ENCODE data around the gene PPFIA1. TPM values are rescaled to one million over a fixed set of nuclear protein-coding genes. Genes with fewer than 3 reads are reported as not detected.

The PPFIA1 gene
- polyA plus RNA-seq, 2 of the 4 experiments (the other 2 are of a cell fraction) = 23.3 to 45.6 TPM

DNA sequence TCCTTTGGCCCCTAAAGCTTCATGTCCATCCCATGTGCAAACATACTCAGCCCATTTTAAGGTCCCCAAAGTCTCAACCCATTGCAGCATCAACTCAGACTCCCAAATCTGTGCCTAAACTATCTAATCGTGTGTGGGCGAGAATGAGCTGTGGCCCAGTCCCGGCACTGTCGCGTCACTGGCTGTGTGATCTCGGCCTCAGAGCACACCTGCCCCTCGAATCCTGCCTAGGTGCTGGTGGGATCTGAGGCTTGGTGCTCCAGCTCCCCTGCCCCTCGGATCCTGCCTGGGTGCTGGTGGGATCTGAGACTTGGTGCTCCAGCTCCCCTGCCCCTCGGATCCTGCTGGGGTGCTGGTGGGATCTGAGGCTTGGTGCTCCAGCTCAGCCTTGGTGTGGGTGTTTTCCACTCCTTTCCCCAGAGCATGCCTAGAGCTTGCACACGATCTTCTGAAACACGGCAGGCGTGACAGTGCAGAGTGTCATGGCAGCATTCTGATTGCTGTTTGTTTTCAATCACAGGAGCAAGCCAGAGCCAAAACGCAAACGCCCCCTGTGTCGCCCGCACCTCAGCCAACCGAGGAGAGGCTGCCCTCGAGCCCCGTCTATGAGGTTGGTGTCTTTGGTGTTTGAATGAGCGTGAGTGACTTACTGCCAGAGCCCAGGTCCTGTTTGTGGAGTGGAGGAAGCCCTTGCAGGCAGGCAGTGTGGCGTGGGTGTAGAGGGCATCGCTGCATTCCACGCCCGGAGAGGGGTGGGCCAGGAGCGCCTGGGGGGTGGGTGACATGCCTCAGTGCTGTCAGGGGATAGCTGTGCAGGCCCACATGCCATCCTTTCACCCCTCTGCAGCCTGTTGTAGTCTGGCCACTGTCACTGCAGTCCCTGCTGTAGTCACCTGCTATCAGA, 160.4 kb downstream of the PPFIA1 start:
- Histone ChIP-seq H3K4me1 (no peaks in the 10 kb centered on the region), H3K27ac (no peak overlapping the region), H3K4me2 (no peak overlapping the region), H3K9me3 (no peaks in the 10 kb centered on the region), H3K4me3 (no peak overlapping the region)
- ATAC-seq (no peak), FAIRE-seq (no peak), DNase-seq (ENCODE audit: low read depth in 1 of 2, low spot score in 1 of 2) (no peak)
- 93% methylated on average over 21 of the region's 25 CpGs for WGBS (ENCODE audit: missing lambda C conversion rate)
- TF ChIP-seq PHF8 (IDR thresholded peaks at IDR 0.05; ENCODE audit: borderline replicate concordance, low read depth) (no peak), HOXB13 (CRISPR knock-in tag; IDR thresholded peaks at IDR 0.05; ENCODE audit: low read depth) (no peak), MAZ (IDR thresholded peaks at IDR 0.05; ENCODE audit: borderline replicate concordance, low read depth, low read length) (no peak), POLR2A (IDR thresholded peaks at IDR 0.05; ENCODE audit: low read length) (no peak), MAFK (IDR thresholded peaks at IDR 0.05; ENCODE audit: partially characterized antibody) (no peak), BHLHE40 (IDR thresholded peaks at IDR 0.05; ENCODE audit: low read depth, low read length) (no peak), NPAS2 (CRISPR knock-in tag; IDR thresholded peaks at IDR 0.05; ENCODE audit: borderline replicate concordance) (no peak)
- TF ChIP-seq, protein P1, sequence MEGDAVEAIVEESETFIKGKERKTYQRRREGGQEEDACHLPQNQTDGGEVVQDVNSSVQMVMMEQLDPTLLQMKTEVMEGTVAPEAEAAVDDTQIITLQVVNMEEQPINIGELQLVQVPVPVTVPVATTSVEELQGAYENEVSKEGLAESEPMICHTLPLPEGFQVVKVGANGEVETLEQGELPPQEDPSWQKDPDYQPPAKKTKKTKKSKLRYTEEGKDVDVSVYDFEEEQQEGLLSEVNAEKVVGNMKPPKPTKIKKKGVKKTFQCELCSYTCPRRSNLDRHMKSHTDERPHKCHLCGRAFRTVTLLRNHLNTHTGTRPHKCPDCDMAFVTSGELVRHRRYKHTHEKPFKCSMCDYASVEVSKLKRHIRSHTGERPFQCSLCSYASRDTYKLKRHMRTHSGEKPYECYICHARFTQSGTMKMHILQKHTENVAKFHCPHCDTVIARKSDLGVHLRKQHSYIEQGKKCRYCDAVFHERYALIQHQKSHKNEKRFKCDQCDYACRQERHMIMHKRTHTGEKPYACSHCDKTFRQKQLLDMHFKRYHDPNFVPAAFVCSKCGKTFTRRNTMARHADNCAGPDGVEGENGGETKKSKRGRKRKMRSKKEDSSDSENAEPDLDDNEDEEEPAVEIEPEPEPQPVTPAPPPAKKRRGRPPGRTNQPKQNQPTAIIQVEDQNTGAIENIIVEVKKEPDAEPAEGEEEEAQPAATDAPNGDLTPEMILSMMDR (IDR thresholded peaks at IDR 0.05) = no peak
- POLR2A ChIA-PET = no interaction called here
- CTCF ChIA-PET = interaction anchor here (0.7 to 0.8 kb wide), 3 partner anchors 15 to 37 kb away, joined by 3 read pairs; no protein-coding TSS in a partner anchor

DNA sequence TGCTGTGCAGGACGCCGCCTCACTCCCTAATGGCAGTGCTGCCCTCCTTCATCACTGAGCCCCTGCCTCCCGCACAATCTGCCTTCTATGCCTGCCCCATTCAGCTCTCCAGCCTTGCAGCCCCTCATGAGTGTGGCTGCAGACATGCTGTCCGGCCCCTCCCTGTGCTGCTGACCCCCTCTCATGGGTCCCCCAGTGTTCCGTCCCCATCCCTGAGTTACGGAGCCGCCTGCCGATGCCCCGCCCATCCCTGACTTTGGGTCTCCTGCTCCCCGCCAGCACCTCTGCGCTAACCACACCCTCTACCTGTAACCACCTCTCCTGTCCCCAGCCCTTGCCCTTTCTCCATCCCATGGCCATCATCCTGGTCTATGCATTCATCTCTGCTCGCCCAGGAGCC, 161.1 kb downstream of the PPFIA1 start:
- H3K27ac ChIP-seq = no peak overlapping the region
- ChIA-PET POLR2A (no interaction called here), CTCF (interaction anchor here (0.8 kb wide), 1 partner anchor 27 kb away, joined by 3 read pairs; no protein-coding TSS in a partner anchor)
- DNase-seq (ENCODE audit: low read depth in 1 of 2, low spot score in 1 of 2) (no peak), ATAC-seq (no peak), FAIRE-seq (no peak)
- TF ChIP-seq HOXB5 (CRISPR knock-in tag; IDR thresholded peaks at IDR 0.05) = no peak
- TF ChIP-seq NFE2L2 (conservative IDR thresholded peaks at IDR 0.05; ENCODE audit: low read length) = no peak
- no peak for TF ChIP-seq POLR2AphosphoS2 (conservative IDR thresholded peaks at IDR 0.05; ENCODE audit: low read length)
- TF ChIP-seq SREBF2 (IDR thresholded peaks at IDR 0.05) = no peak
- TF ChIP-seq NPAS2 (CRISPR knock-in tag; IDR thresholded peaks at IDR 0.05; ENCODE audit: borderline replicate concordance) = no peak
- TF ChIP-seq HOXA7 (CRISPR knock-in tag; IDR thresholded peaks at IDR 0.05) = no peak
- no peak for TF ChIP-seq FOXS1 (CRISPR knock-in tag; IDR thresholded peaks at IDR 0.05)
- TF ChIP-seq JUN (IDR thresholded peaks at IDR 0.05) = no peak
- TF ChIP-seq CBX2 (IDR thresholded peaks at IDR 0.05; ENCODE audit: borderline replicate concordance, low read depth) = no peak
- no peak for TF ChIP-seq MYC (IDR thresholded peaks at IDR 0.05; ENCODE audit: borderline replicate concordance, low read length)
- TF ChIP-seq ZSCAN20 (CRISPR knock-in tag; IDR thresholded peaks at IDR 0.05) = no peak
- TF ChIP-seq RCOR1 (IDR thresholded peaks at IDR 0.05; ENCODE audit: low read depth, low read length) = no peak
- TF ChIP-seq CBX8 (IDR thresholded peaks at IDR 0.05) = no peak
- TF ChIP-seq RNF2 (IDR thresholded peaks at IDR 0.05; ENCODE audit: borderline replicate concordance, low read depth) = no peak
- no peaks in the 10 kb centered on the region for H3K4me1 ChIP-seq
- no peak overlapping the region for H3K4me2 ChIP-seq
- H3K4me3 ChIP-seq = no peak overlapping the region
- 97% methylated on average over 12 of the region's 12 CpGs for WGBS (ENCODE audit: missing lambda C conversion rate)
- H3K9me3 ChIP-seq = no peaks in the 10 kb centered on the region

DNA sequence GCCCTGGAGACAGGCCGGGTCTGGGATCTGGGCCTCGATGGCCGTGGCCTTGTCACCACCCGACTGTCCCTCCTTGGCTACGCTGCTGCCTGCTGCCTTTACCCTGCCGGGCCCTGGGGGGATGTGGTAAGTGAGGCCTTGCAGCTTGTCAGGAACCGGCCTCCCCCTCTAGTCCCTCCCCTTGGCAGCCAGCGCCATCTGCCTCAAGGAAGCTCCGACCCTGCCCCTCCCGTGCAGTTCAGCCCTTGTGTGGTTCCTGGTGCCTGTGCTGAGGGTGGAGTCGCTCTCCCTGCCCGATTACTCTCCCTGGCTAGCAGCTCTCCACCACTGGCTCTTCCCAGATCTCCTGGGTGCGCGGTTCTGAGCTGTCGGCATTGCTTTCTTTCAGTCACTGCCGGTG, 161.6 kb downstream of the PPFIA1 start:
- DNase-seq (ENCODE audit: low read depth in 1 of 2, low spot score in 1 of 2) = no peak
- no peaks in the 10 kb centered on the region for H3K9me3 ChIP-seq
- WGBS (ENCODE audit: missing lambda C conversion rate) = 89% methylated on average over 16 of the region's 16 CpGs
- CTCF ChIA-PET = interaction anchor here (0.8 kb wide), 1 partner anchor 28 kb away, joined by 3 read pairs; no protein-coding TSS in a partner anchor
- no peak for FAIRE-seq
- TF ChIP-seq ZSCAN20 (CRISPR knock-in tag; IDR thresholded peaks at IDR 0.05) = no peak
- TF ChIP-seq EHMT2 (IDR thresholded peaks at IDR 0.05; ENCODE audit: low read depth) = no peak
- no peak for TF ChIP-seq NR3C1 (IDR thresholded peaks at IDR 0.05)
- TF ChIP-seq MAZ (IDR thresholded peaks at IDR 0.05; ENCODE audit: borderline replicate concordance, low read depth, low read length) = no peak
- TF ChIP-seq, protein P2, sequence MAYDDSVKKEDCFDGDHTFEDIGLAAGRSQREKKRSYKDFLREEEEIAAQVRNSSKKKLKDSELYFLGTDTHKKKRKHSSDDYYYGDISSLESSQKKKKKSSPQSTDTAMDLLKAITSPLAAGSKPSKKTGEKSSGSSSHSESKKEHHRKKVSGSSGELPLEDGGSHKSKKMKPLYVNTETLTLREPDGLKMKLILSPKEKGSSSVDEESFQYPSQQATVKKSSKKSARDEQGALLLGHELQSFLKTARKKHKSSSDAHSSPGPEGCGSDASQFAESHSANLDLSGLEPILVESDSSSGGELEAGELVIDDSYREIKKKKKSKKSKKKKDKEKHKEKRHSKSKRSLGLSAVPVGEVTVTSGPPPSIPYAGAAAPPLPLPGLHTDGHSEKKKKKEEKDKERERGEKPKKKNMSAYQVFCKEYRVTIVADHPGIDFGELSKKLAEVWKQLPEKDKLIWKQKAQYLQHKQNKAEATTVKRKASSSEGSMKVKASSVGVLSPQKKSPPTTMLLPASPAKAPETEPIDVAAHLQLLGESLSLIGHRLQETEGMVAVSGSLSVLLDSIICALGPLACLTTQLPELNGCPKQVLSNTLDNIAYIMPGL (CRISPR knock-in tag; IDR thresholded peaks at IDR 0.05; ENCODE audit: borderline replicate concordance) = no peak
- no peak for TF ChIP-seq GATA3 (IDR thresholded peaks at IDR 0.05; ENCODE audit: borderline replicate concordance)
- TF ChIP-seq NPAS2 (CRISPR knock-in tag; IDR thresholded peaks at IDR 0.05; ENCODE audit: borderline replicate concordance) = no peak
- POLR2A ChIA-PET = no interaction called here
- no peaks in the 10 kb centered on the region for H3K4me1 ChIP-seq
- no peak overlapping the region for H3K4me2 ChIP-seq
- no peak for ATAC-seq
- H3K4me3 ChIP-seq = no peak overlapping the region
- H3K27ac ChIP-seq = no peak overlapping the region
